OCI-LY7 (cell line): ENCODE data around the gene CSNK1D. TPM values are rescaled to one million over a fixed set of nuclear protein-coding genes. Genes with fewer than 3 reads are reported as not detected.

Source experiments
- BruUV-seq: library from RNA; stranded (reverse); fragments of 400-500 nt; replicated peaks from 2 replicates; lab custom pipeline; 2021; lab: Mats Ljungman, UMichigan
- CTCF ChIA-PET: fragments of 300-600 bp; sonication (Branson Sonifier 250); formaldehyde crosslinking; loops from one replicate; lab custom pipeline; 2022; ENCODE audit warnings: antibody characterized with exemption; ENCODE audit not compliant: unreplicated experiment; lab: Charles Lee
- POLR2A ChIA-PET: fragments of 300-600 bp; sonication (Branson Sonifier 250); formaldehyde crosslinking; loops from one replicate; lab custom pipeline; 2022; ENCODE audit warnings: antibody characterized with exemption; lab: Charles Lee
- DNase-seq: peaks from one replicate; pipeline ENCODE4 v3.0.0-alpha.2; 2015; ENCODE audit warnings: low spot score
- H2AFZ ChIP-seq: fragments of 200-600 bp; sonication (generic), shearing (Covaris generic); 2 replicates; pipeline ENCODE4 v1.6.1; 2014; ENCODE audit warnings: mild to moderate bottlenecking, antibody characterized with exemption, low read length, moderate library complexity
- H3K27ac ChIP-seq: fragments of 200-600 bp; sonication (generic); 2 replicates; pipeline ENCODE4 v1.5.1; 2014; ENCODE audit warnings: mixed run types, low read depth, mild to moderate bottlenecking, moderate library complexity, low read length, inconsistent platforms; ENCODE audit not compliant: poor library complexity, severe bottlenecking
- H3K36me3 ChIP-seq: fragments of 200-600 bp; sonication (generic); 2 replicates; pipeline ENCODE4 v1.6.1; 2014; ENCODE audit warnings: mild to moderate bottlenecking, antibody characterized with exemption, low read length, moderate library complexity, mixed read lengths; ENCODE audit not compliant: insufficient read depth
- H3K4me1 ChIP-seq: fragments of 200-600 bp; sonication (generic); 2 replicates; pipeline ENCODE4 v1.5.1; 2014; ENCODE audit warnings: mild to moderate bottlenecking, low read length; ENCODE audit not compliant: insufficient read depth, poor library complexity, severe bottlenecking
- H3K4me2 ChIP-seq: fragments of 200-600 bp; sonication (generic); 2 replicates; pipeline ENCODE4 v1.6.1; 2014; ENCODE audit warnings: mild to moderate bottlenecking, low read length
- H3K4me3 ChIP-seq: fragments of 200-600 bp; sonication (generic); 2 replicates; pipeline ENCODE4 v1.5.1; 2014; ENCODE audit warnings: mild to moderate bottlenecking, low read depth, low read length; ENCODE audit not compliant: poor library complexity, severe bottlenecking
- H3K79me2 ChIP-seq: fragments of 200-600 bp; sonication (generic); 2 replicates; pipeline ENCODE4 v1.6.1; 2016; ENCODE audit warnings: low read depth, mild to moderate bottlenecking, low read length, moderate library complexity, mixed read lengths; ENCODE audit not compliant: insufficient read depth
- H3K9me2 ChIP-seq: fragments of 200-600 bp; sonication (generic); 2 replicates; pipeline ENCODE4 v1.6.1; 2016; ENCODE audit warnings: mild to moderate bottlenecking, low read length, mixed read lengths; ENCODE audit not compliant: insufficient read depth
- H3K9me3 ChIP-seq: fragments of 200-600 bp; sonication (generic); 2 replicates; pipeline ENCODE4 v1.6.1; 2014; ENCODE audit warnings: mild to moderate bottlenecking, mixed run types, low read length, mixed read lengths
- H4K20me1 ChIP-seq: fragments of 200-600 bp; sonication (generic); 2 replicates; pipeline ENCODE4 v1.6.1; 2014; ENCODE audit warnings: mild to moderate bottlenecking, antibody characterized with exemption, low read length, moderate library complexity, mixed read lengths; ENCODE audit not compliant: insufficient read depth
- EZH2phosphoT487 ChIP-seq: fragments of 200-600 bp; sonication (generic); IDR thresholded peaks from 2 replicates; pipeline ENCODE4 v1.6.1; 2018; ENCODE audit warnings: low read depth, borderline replicate concordance, mild to moderate bottlenecking, mixed run types, antibody characterized with exemption, low read length, moderate library complexity, mixed read lengths
- intact Hi-C: fragments of 100-400 bp; cut with micrococcal nuclease; formaldehyde crosslinking; loops from one replicate; pipeline ENCODE4 v1.10.0; 2022; ENCODE audit not compliant: unreplicated experiment
- total RNA-seq, 2 experiments: library from RNA; depleted of rRNA in 1 of 2; stranded (reverse); fragments of >200 nt in 1 of 2; shearing (Covaris generic) in 1 of 2; gene quantifications; 2 replicates each; pipeline ENCODE4 v1.2.3, GENCODE V29; 2014 to 2022
- TF ChIP-seq, protein P1 (sequence below): fragments of 200-600 bp; sonication (generic); conservative IDR thresholded peaks from 2 replicates; pipeline ENCODE4 v1.5.1; 2014; ENCODE audit warnings: mild to moderate bottlenecking, antibody characterized with exemption, low read length, moderate library complexity, mixed read lengths

CSNK1D gene
- total RNA-seq, 2 experiments from 2014 or later, result 53.0 to 181 TPM

GRCh38 chr17:82269138-82269881 is 4.2 kb downstream of the CSNK1D start:
- intact Hi-C loops, result no loop called here
- peaks cover 69% of the 10 kb centered on the region for H3K79me2 ChIP-seq
- CTCF ChIA-PET, result interaction anchor here (0.6 kb wide), 1 partner anchor 343 kb away, joined by 3 read pairs; no protein-coding TSS in a partner anchor
- no peak for DNase-seq
- TF ChIP-seq, protein P1, sequence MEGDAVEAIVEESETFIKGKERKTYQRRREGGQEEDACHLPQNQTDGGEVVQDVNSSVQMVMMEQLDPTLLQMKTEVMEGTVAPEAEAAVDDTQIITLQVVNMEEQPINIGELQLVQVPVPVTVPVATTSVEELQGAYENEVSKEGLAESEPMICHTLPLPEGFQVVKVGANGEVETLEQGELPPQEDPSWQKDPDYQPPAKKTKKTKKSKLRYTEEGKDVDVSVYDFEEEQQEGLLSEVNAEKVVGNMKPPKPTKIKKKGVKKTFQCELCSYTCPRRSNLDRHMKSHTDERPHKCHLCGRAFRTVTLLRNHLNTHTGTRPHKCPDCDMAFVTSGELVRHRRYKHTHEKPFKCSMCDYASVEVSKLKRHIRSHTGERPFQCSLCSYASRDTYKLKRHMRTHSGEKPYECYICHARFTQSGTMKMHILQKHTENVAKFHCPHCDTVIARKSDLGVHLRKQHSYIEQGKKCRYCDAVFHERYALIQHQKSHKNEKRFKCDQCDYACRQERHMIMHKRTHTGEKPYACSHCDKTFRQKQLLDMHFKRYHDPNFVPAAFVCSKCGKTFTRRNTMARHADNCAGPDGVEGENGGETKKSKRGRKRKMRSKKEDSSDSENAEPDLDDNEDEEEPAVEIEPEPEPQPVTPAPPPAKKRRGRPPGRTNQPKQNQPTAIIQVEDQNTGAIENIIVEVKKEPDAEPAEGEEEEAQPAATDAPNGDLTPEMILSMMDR, result no peak
- no peak for TF ChIP-seq EZH2phosphoT487
- H2AFZ ChIP-seq, result no peak overlapping the region
- peaks cover 17% of the 10 kb centered on the region for H3K4me1 ChIP-seq
- H3K9me2 ChIP-seq, result no peaks in the 10 kb centered on the region
- no peak overlapping the region for H3K4me3 ChIP-seq
- H3K36me3 ChIP-seq, result peaks cover 78% of the 10 kb centered on the region
- BruUV-seq, result no TSS peak
- H3K4me2 ChIP-seq, result no peak overlapping the region
- H3K9me3 ChIP-seq, result no peaks in the 10 kb centered on the region
- POLR2A ChIA-PET, result no interaction called here
- no peak overlapping the region for H3K27ac ChIP-seq
- peaks cover 24% of the 10 kb centered on the region for H4K20me1 ChIP-seq

DNA sequence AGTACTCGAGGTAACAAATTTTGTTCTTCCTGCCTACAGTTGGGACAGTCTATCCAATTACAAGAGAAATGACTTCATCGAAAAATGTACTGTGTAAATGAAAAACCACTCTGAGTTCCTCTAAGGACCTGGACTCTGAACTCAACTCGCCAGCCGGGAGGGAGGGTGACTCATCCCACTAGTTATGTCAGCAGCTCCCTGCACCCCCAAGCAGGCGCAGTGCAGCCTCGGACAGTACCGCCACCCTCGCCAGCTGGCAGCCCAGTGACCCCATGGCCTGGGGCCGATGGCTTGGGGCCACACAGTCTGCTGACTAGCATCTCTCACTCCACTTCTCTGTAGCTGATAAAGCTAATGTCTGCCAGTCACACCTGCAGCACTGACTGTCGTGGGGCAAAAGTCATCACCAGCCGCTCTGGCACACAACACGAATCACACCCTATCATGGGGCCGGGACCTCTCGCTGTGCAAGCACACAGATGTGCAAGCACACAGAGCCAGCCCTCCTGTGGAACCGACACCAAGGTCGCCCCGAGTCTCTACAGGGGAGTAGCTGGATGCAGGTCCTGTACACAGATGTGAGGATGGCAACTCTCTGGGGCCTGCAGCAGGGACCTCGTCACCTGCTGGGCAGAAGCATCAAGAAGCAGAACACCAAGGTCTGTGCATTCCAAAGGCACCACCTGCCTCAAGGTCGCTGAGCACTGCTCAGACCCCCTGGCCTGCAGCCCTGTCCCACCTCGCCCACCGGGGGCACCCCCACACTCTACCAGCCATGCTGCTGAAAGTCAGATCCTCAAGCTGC is 5.7 kb downstream of the CSNK1D start:
- TF ChIP-seq, protein P1, result no peak
- TF ChIP-seq EZH2phosphoT487, result no peak
- peaks cover 24% of the 10 kb centered on the region for H4K20me1 ChIP-seq
- intact Hi-C loops, result no loop called here
- peaks cover 65% of the 10 kb centered on the region for H3K79me2 ChIP-seq
- H3K27ac ChIP-seq, result no peak overlapping the region
- H3K9me2 ChIP-seq, result no peaks in the 10 kb centered on the region
- H3K4me1 ChIP-seq, result peaks cover 12% of the 10 kb centered on the region
- peaks cover 93% of the 10 kb centered on the region for H3K36me3 ChIP-seq
- no peak overlapping the region for H3K4me3 ChIP-seq
- no TSS peak for BruUV-seq
- H3K4me2 ChIP-seq, result no peak overlapping the region
- no peak for DNase-seq
- H3K9me3 ChIP-seq, result no peaks in the 10 kb centered on the region
- ChIA-PET POLR2A (no interaction called here), CTCF (no interaction called here)
- no peak overlapping the region for H2AFZ ChIP-seq

GRCh38 chr17:82266142-82266541 is 7.4 kb downstream of the CSNK1D start:
- Histone ChIP-seq H4K20me1 (peaks cover 11% of the 10 kb centered on the region), H3K27ac (no peak overlapping the region), H3K4me1 (no peaks in the 10 kb centered on the region), H3K36me3 (peaks cover 99% of the 10 kb centered on the region), H3K9me3 (peaks cover 6% of the 10 kb centered on the region), H3K9me2 (no peaks in the 10 kb centered on the region), H3K79me2 (peaks cover 50% of the 10 kb centered on the region), H3K4me2 (no peak overlapping the region), H2AFZ (no peak overlapping the region), H3K4me3 (no peak overlapping the region)
- POLR2A ChIA-PET, result no interaction called here
- CTCF ChIA-PET, result no interaction called here
- no peak for DNase-seq
- no TSS peak for BruUV-seq
- no peak for TF ChIP-seq EZH2phosphoT487
- TF ChIP-seq, protein P1, result no peak
- intact Hi-C loops, result no loop called here
